Measurements from ENCODE around the gene MYOF.
"Not testable (repeated sequence)": the region's sequence is repeated elsewhere in the genome, so short reads cannot be mapped to it uniquely, and the experiment has no call there.

- TF ChIP-seq CTCF (IDR thresholded peaks at IDR 0.05 in 4 of 5, conservative IDR thresholded peaks at IDR 0.05 in 1 of 5); POLR2A (IDR thresholded peaks at IDR 0.05): not testable (repeated sequence)
Measured at GRCh38 chr10:93358398-93358797, 123.7 kb downstream of the MYOF start.
